Gastrocnemius medialis (tissue), 4 donors: Measurements from ENCODE around the gene PSMD13.
"Not testable (repeated sequence)": the region's sequence is repeated elsewhere in the genome, so short reads cannot be mapped to it uniquely, and the experiment has no call there.

Experiments
- POLR2A ChIP-seq, 2 donors: fragments of 450-650 bp; IDR thresholded peaks; one replicate each; pipeline ENCODE4 v1.6.1; 2017; ENCODE audit warnings: antibody characterized with exemption in 2 of 2, mild to moderate bottlenecking in 2 of 2, moderate library complexity in 2 of 2
- TF ChIP-seq, protein P1 (sequence below), 5 experiments: fragments of 450-650 bp in 3 of 5; fragments of 200-600 bp in 2 of 5; sonication (generic) in 2 of 5; IDR thresholded peaks in 4 of 5; conservative IDR thresholded peaks in 1 of 5; 1 replicate in 4 of 5; 2 replicates in 1 of 5; pipeline ENCODE4 v1.5.1; 2016 to 2019; ENCODE audit warnings: antibody characterized with exemption in 5 of 5, mild to moderate bottlenecking in 3 of 5, moderate library complexity in 3 of 5

DNA sequence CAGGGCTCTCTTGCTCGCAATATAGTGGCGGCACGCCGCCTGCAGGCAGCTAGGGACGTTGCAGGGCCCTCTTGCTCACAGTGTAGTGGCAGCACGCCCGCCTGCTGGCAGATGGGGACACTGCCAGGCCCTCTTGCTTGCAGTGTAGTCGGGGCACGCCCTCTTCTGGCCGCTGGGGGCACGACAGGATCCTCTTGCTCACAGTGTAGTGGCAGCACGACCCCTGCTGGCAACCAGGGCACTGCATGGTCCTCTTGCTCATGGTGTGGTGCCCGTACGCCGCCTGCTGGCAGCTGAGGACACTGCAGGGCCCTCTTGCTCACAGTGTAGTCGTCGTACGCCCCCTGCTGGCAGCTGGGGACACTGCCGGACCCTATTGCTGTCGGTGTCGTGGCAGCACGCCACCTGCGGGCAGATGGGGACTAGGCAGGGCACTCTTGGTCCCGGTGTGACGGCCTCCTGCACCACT is 46.9 kb upstream of the PSMD13 start:
- TF ChIP-seq, protein P1, sequence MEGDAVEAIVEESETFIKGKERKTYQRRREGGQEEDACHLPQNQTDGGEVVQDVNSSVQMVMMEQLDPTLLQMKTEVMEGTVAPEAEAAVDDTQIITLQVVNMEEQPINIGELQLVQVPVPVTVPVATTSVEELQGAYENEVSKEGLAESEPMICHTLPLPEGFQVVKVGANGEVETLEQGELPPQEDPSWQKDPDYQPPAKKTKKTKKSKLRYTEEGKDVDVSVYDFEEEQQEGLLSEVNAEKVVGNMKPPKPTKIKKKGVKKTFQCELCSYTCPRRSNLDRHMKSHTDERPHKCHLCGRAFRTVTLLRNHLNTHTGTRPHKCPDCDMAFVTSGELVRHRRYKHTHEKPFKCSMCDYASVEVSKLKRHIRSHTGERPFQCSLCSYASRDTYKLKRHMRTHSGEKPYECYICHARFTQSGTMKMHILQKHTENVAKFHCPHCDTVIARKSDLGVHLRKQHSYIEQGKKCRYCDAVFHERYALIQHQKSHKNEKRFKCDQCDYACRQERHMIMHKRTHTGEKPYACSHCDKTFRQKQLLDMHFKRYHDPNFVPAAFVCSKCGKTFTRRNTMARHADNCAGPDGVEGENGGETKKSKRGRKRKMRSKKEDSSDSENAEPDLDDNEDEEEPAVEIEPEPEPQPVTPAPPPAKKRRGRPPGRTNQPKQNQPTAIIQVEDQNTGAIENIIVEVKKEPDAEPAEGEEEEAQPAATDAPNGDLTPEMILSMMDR (IDR thresholded peaks at IDR 0.05 in 4 of 5, conservative IDR thresholded peaks at IDR 0.05 in 1 of 5), result not testable (repeated sequence)
- TF ChIP-seq POLR2A (IDR thresholded peaks at IDR 0.05), result not testable (repeated sequence)
